ENCODE measurements around the gene FRAT2.

- no peak for TF ChIP-seq CTCF (IDR thresholded peaks at IDR 0.05)
- TF ChIP-seq EZH2 (IDR thresholded peaks at IDR 0.05), result no peak
Measured at GRCh38 chr10:97349752-97350513, 15.4 kb upstream of the FRAT2 start.
